ENCODE measurements around the gene TSPAN9. TPM values are rescaled to one million over a fixed set of nuclear protein-coding genes. Genes with fewer than 3 reads are reported as not detected.

Gene TSPAN9
- total RNA-seq, 3 donors from 2014 or later (not counting 1 experiment from before 2014, with no cell fraction given) = 0.86 to 1.6 (median 1.1) TPM

DNA sequence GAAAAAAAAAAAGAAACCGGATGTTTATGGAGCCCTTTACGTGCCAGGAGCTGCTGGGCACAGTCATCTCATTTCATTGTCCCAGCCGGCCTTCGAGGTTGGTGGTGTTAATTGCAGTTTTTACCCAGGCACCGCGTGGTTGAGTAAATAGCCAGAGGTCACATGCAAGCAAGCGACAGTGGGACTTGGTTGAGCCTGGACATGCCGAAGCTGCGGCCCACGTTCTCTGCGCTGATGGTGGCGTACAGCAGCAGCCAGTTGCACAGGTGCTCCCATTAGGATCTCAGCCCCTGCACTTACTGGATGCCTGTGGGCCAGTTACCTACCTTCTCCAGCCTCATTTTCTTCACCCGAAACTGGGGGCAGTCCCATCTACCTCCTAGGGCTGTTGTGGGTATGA lies 54.0 kb downstream of the TSPAN9 start:
- Mint-ChIP-seq H3K4me3 (no peak overlapping the region), H3K4me1 (peaks cover 15 to 20% of the 10 kb centered on the region in 2 donors), H3K9me3 (peaks cover 0 to 3% of the 10 kb centered on the region in 2 donors), H3K27ac (no peak overlapping the region), H3K27me3 (ENCODE audit: low read depth in 2 of 2) (peaks cover 40 to 48% of the 10 kb centered on the region in 2 donors), H3K36me3 (no peaks in the 10 kb centered on the region)
- Histone ChIP-seq H3K4me3 (ENCODE audit: low read length) (no peak overlapping the region), H3K36me3 (ENCODE audit: control insufficient read depth, insufficient read depth, low read length) (no peaks in the 10 kb centered on the region), H3K27ac (ENCODE audit: low read length) (no peak overlapping the region), H3K4me1 (ENCODE audit: control insufficient read depth, insufficient read depth, low read length) (peaks cover 15% of the 10 kb centered on the region), H3K27me3 (ENCODE audit: control insufficient read depth, insufficient read depth, low read length) (peaks cover 18% of the 10 kb centered on the region), H3K9me3 (ENCODE audit: control insufficient read depth, insufficient read depth, low read length) (peaks cover 2% of the 10 kb centered on the region)
- no peak for TF ChIP-seq CTCF (IDR thresholded peaks at IDR 0.05)
- DNase-seq = no peak
- intact Hi-C loops (cut with micrococcal nuclease) = no loop called here
- 84% methylated on average over 12 of the region's 13 CpGs for WGBS (ENCODE audit: insufficient coverage)
- ATAC-seq = no peak

DNA sequence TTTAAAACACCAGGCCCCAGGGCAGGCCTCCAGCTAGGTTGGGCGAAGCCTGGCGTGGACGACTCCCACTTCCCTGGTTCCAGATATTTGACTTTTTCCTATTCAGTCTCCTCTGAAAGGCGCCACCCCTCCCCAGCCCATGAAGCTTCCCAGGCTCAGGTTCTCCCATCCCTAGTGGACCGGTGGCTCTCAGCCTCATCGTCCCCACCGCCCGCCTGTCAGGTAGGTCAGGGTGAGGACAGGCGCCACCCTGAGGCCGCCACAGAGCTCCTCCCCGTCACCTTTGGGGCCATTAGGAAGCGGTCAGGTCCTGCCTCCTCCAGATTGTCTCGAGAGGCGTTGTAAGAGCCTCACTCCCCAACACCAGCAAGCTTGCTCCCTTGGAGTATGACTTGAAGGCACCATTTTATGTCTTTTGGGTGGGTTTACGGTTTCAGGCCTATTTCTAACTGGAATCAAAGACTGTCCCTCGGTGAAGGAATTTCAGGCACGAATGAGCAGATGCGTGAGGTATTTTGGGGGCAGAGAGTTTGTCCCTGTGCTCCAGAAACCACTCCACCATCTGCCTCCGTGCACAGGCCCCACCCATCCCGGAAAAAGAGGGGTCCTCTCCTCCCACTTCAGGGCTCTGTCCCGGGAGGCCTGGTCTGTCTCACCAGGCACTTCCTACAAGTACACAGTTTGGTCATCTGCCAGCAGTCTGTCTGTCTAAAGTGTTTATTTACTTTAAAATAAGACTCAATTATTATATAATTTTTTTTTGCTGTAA lies 55.6 kb downstream of the TSPAN9 start:
- Histone ChIP-seq H3K27me3 (ENCODE audit: control insufficient read depth, insufficient read depth, low read length) (peaks cover 18% of the 10 kb centered on the region), H3K36me3 (ENCODE audit: control insufficient read depth, insufficient read depth, low read length) (no peaks in the 10 kb centered on the region), H3K27ac (ENCODE audit: low read length) (no peak overlapping the region), H3K4me3 (ENCODE audit: low read length) (no peak overlapping the region), H3K4me1 (ENCODE audit: control insufficient read depth, insufficient read depth, low read length) (peaks cover 15% of the 10 kb centered on the region), H3K9me3 (ENCODE audit: control insufficient read depth, insufficient read depth, low read length) (peaks cover 1% of the 10 kb centered on the region)
- WGBS (ENCODE audit: insufficient coverage) = 70% methylated on average over 20 of the region's 21 CpGs
- no peak for TF ChIP-seq CTCF (IDR thresholded peaks at IDR 0.05)
- Mint-ChIP-seq H3K27ac (no peak overlapping the region), H3K9me3 (peaks cover 0 to 3% of the 10 kb centered on the region in 2 donors), H3K27me3 (ENCODE audit: low read depth in 2 of 2) (peaks cover 40 to 48% of the 10 kb centered on the region in 2 donors), H3K36me3 (no peaks in the 10 kb centered on the region), H3K4me3 (no peak overlapping the region), H3K4me1 (peaks cover 15 to 20% of the 10 kb centered on the region in 2 donors)
- intact Hi-C loops (cut with micrococcal nuclease) = no loop called here
- ATAC-seq (no peak), DNase-seq (no peak)

DNA sequence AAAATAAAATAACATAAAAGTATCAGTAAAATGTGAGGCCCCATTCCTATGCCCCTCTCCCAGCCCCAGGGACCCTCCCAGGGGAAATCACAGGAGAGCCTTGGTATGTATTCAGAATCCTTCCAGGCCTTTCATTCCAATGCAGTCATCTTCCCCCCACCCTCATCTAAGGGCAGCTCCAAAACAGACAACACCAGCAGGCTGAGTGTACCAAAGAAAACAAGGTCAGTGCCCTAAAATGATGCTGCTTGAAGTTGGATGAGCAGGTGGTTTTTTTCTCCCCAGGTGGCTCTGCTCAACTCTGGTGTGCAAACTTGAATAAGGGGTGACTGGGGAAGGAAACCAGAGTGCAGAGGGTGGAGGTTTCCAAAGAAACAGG lies 56.2 kb downstream of the TSPAN9 start:
- H3K9me3 ChIP-seq (ENCODE audit: control insufficient read depth, insufficient read depth, low read length) = no peaks in the 10 kb centered on the region
- no peak for TF ChIP-seq CTCF (IDR thresholded peaks at IDR 0.05)
- Mint-ChIP-seq H3K4me3 (no peak overlapping the region), H3K36me3 (no peaks in the 10 kb centered on the region), H3K9me3 (peaks cover 0 to 3% of the 10 kb centered on the region in 2 donors), H3K27me3 (ENCODE audit: low read depth in 2 of 2) (peaks cover 40 to 48% of the 10 kb centered on the region in 2 donors), H3K27ac (no peak overlapping the region), H3K4me1 (peaks cover 15 to 20% of the 10 kb centered on the region in 2 donors)
- H3K36me3 ChIP-seq (ENCODE audit: control insufficient read depth, insufficient read depth, low read length) = no peaks in the 10 kb centered on the region
- H3K4me3 ChIP-seq (ENCODE audit: low read length) = no peak overlapping the region
- H3K27me3 ChIP-seq (ENCODE audit: control insufficient read depth, insufficient read depth, low read length) = peaks cover 18% of the 10 kb centered on the region
- peaks cover 15% of the 10 kb centered on the region for H3K4me1 ChIP-seq (ENCODE audit: control insufficient read depth, insufficient read depth, low read length)
- no peak for DNase-seq
- intact Hi-C loops (cut with micrococcal nuclease) = no loop called here
- H3K27ac ChIP-seq (ENCODE audit: low read length) = no peak overlapping the region
- ATAC-seq = no peak

DNA sequence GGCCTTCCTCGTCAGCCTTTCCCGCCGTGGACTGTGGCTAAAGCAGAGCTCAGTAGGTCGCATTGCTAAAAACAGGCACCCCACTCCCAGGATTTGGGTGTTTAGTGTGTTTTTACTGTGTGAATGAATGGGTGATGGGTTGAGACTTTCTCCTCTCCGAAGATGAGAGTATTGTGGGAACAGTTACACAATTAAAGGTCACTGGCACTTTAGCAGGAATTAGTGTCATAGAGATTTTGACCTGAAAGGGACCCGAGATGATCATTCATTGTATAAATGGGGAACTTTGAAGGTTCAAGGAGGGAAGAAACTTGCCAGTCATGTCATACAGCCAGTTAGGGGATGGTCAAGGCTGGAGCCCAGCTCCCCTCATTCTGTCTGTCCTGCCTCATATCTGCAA lies 56.9 kb downstream of the TSPAN9 start:
- ATAC-seq = no peak
- Mint-ChIP-seq H3K4me1 (peaks cover 13 to 14% of the 10 kb centered on the region in 2 donors), H3K27me3 (ENCODE audit: low read depth in 2 of 2) (peaks cover 34 to 42% of the 10 kb centered on the region in 2 donors), H3K27ac (no peak overlapping the region), H3K9me3 (peaks cover 0 to 1% of the 10 kb centered on the region in 2 donors), H3K4me3 (no peak overlapping the region), H3K36me3 (no peaks in the 10 kb centered on the region)
- Histone ChIP-seq H3K4me3 (ENCODE audit: low read length) (no peak overlapping the region), H3K27me3 (ENCODE audit: control insufficient read depth, insufficient read depth, low read length) (peaks cover 12% of the 10 kb centered on the region), H3K36me3 (ENCODE audit: control insufficient read depth, insufficient read depth, low read length) (no peaks in the 10 kb centered on the region), H3K4me1 (ENCODE audit: control insufficient read depth, insufficient read depth, low read length) (peaks cover 13% of the 10 kb centered on the region), H3K27ac (ENCODE audit: low read length) (no peak overlapping the region), H3K9me3 (ENCODE audit: control insufficient read depth, insufficient read depth, low read length) (no peaks in the 10 kb centered on the region)
- DNase-seq = no peak
- intact Hi-C loops (cut with micrococcal nuclease) = no loop called here
- WGBS (ENCODE audit: insufficient coverage) = 81% methylated on average over 6 of the region's 6 CpGs
- no peak for TF ChIP-seq CTCF (IDR thresholded peaks at IDR 0.05)

All from natural killer cell (primary cell).